Measurements from ENCODE around the gene TBC1D9.

The TBC1D9 gene

DNA sequence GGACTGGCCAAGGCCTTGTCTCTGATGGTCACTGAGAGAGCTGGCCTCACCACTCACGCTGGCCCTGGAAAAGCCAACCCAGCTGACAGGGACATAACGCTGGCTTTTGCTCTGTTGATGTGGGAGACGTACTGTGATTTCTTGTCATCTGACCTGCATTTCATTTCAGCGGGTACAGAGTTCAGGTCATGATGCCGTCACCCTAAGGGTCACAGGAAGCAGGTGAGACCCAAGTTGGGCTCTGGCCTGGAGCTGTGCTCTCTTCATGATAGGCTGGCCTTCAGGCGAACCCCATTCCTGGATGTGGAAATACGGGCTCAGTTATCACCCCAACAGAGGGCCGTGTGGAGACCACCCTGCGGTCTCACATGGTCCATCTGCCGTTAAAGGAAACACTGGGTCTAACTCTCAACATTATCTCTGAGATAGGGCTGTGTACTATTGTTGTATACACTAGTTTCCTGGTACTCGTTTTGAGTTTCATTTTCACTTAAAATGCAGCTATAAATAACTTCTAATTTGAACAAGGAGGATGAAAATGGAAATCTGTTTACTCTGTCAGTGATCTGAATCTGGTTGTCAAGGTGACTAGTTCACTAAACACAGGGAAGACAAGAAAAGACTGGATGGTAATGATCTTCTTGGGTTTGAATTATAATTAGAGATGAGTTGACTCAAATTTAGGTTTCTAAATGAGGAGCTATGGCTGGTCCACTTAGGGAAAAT is 89.1 kb downstream of the TBC1D9 start:
- no peaks in the 10 kb centered on the region for H3K4me1 ChIP-seq (ENCODE audit: control insufficient read depth in 2 of 2, insufficient read depth in 1 of 2, low read depth in 1 of 2, low read length in 2 of 2)
- no peak for DNase-seq (ENCODE audit: low spot score)
- no peak overlapping the region for H2AK5ac ChIP-seq (ENCODE audit: low read depth, low read length)
- no peak overlapping the region for H2AFZ ChIP-seq (ENCODE audit: low read length)
- H4K91ac ChIP-seq (ENCODE audit: low read depth, low read length, poor library complexity), result no peak overlapping the region
- H3K27me3 ChIP-seq (ENCODE audit: control insufficient read depth in 3 of 3, insufficient read depth in 3 of 3, low read depth in 1 of 3, low read length in 3 of 3), result no peaks in the 10 kb centered on the region
- peaks cover 30 to 69% of the 10 kb centered on the region in 2 donors for H3K36me3 ChIP-seq (replicated peaks in 1 of 2; ENCODE audit: control insufficient read depth in 2 of 2, insufficient read depth in 2 of 2, low read length in 2 of 2)
- H3K18ac ChIP-seq (ENCODE audit: low read length), result no peak overlapping the region
- WGBS, 2 donors (ENCODE audit: extremely low coverage in 2 of 2, insufficient read length in 2 of 2, insufficient replicate concordance in 1 of 2), result no CpG with 5 or more reads among the region's 11 CpGs
- H3K27ac ChIP-seq (replicated peaks; ENCODE audit: low read length), result no peak overlapping the region
- H3K14ac ChIP-seq (ENCODE audit: low read length), result no peak overlapping the region
- peak overlapping the region in 1 of 2 donors; percentile 44 for H3K4me3 ChIP-seq (ENCODE audit: low read length in 2 of 2)
- H3K79me1 ChIP-seq (ENCODE audit: low read depth, low read length), result no peaks in the 10 kb centered on the region
- no peak overlapping the region for H3K23ac ChIP-seq (ENCODE audit: low read depth, low read length, poor library complexity)
- H2BK5ac ChIP-seq (ENCODE audit: low read length), result no peak overlapping the region
- no peak overlapping the region for H2BK12ac ChIP-seq (ENCODE audit: low read length)
- H3K9me3 ChIP-seq (replicated peaks in 1 of 2; ENCODE audit: control insufficient read depth in 2 of 2, insufficient read depth in 1 of 2, low read depth in 1 of 2, low read length in 2 of 2), result peaks cover 0 to 2% of the 10 kb centered on the region in 2 donors
- H3K4ac ChIP-seq (ENCODE audit: low read length), result no peak overlapping the region
- no peak overlapping the region for H4K8ac ChIP-seq (ENCODE audit: low read depth, low read length)
- no peak overlapping the region for H2BK120ac ChIP-seq (ENCODE audit: low read depth, low read length)
- H3K4me2 ChIP-seq (ENCODE audit: insufficient read depth, low read length, poor library complexity, severe bottlenecking), result no peak overlapping the region
- no peak overlapping the region for H3K9ac ChIP-seq (ENCODE audit: low read depth, low read length, poor library complexity)
- H2BK15ac ChIP-seq (ENCODE audit: low read length), result no peak overlapping the region

DNA sequence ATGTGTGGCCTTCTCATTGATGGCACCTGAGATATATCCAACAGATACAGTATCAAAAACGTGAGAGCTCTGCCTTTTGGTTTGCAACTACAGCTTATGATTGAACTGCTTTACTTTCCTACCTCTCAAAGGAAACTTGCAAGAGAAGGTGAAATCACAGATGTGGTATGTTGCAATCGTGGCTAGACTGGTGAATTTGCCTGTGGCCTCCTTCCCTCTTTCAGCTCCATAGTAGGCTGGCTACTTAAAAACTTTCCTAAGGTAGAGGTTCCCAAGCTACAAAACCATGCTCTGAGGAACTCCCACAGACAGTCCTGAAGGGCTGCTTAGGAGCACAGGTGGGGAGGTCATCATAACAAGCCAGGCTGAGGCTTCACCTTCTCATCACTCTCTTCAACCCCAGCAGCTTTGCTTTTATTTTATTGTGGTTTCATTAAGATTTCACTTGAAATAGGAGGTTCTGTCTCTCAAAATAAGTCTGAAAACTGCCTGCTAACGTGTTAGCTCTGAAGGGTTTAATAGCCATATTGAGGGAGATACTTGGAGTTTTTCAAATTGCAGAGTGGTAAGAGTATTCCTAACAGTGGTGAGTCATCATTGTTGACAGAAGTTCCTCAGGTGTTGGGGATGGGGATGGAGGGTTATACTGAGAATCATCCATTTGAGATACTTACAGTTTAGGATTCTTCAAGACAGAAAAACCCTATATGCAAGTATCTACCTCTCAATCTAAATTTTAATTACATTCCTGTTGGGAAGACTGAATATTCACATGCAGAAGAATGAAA is 93.9 kb downstream of the TBC1D9 start:
- Histone ChIP-seq H3K14ac (ENCODE audit: low read length) (no peak overlapping the region), H3K9ac (ENCODE audit: low read depth, low read length, poor library complexity) (no peak overlapping the region), H2BK15ac (ENCODE audit: low read length) (no peak overlapping the region), H2AK5ac (ENCODE audit: low read depth, low read length) (no peak overlapping the region), H2BK5ac (ENCODE audit: low read length) (no peak overlapping the region), H3K36me3 (replicated peaks in 1 of 2; ENCODE audit: control insufficient read depth in 2 of 2, insufficient read depth in 2 of 2, low read length in 2 of 2) (peaks cover 29 to 72% of the 10 kb centered on the region in 2 donors), H4K8ac (ENCODE audit: low read depth, low read length) (no peak overlapping the region), H3K4me3 (ENCODE audit: low read length in 2 of 2) (no peak overlapping the region), H2AFZ (ENCODE audit: low read length) (no peak overlapping the region), H2BK12ac (ENCODE audit: low read length) (no peak overlapping the region), H3K4me2 (ENCODE audit: insufficient read depth, low read length, poor library complexity, severe bottlenecking) (no peak overlapping the region), H3K18ac (ENCODE audit: low read length) (no peak overlapping the region), H3K27me3 (ENCODE audit: control insufficient read depth in 3 of 3, insufficient read depth in 3 of 3, low read depth in 1 of 3, low read length in 3 of 3) (no peaks in the 10 kb centered on the region), H2BK120ac (ENCODE audit: low read depth, low read length) (no peak overlapping the region), H3K23ac (ENCODE audit: low read depth, low read length, poor library complexity) (no peak overlapping the region), H3K27ac (replicated peaks; ENCODE audit: low read length) (no peak overlapping the region), H3K79me1 (ENCODE audit: low read depth, low read length) (no peaks in the 10 kb centered on the region), H3K4me1 (ENCODE audit: control insufficient read depth in 2 of 2, insufficient read depth in 1 of 2, low read depth in 1 of 2, low read length in 2 of 2) (no peaks in the 10 kb centered on the region), H4K91ac (ENCODE audit: low read depth, low read length, poor library complexity) (no peak overlapping the region), H3K9me3 (replicated peaks in 1 of 2; ENCODE audit: control insufficient read depth in 2 of 2, insufficient read depth in 1 of 2, low read depth in 1 of 2, low read length in 2 of 2) (peaks cover 0 to 4% of the 10 kb centered on the region in 2 donors), H3K4ac (ENCODE audit: low read length) (no peak overlapping the region)
- WGBS, 2 donors (ENCODE audit: extremely low coverage in 2 of 2, insufficient read length in 2 of 2, insufficient replicate concordance in 1 of 2), result no CpG with 5 or more reads among the region's 3 CpGs
- no peak for DNase-seq (ENCODE audit: low spot score)

DNA sequence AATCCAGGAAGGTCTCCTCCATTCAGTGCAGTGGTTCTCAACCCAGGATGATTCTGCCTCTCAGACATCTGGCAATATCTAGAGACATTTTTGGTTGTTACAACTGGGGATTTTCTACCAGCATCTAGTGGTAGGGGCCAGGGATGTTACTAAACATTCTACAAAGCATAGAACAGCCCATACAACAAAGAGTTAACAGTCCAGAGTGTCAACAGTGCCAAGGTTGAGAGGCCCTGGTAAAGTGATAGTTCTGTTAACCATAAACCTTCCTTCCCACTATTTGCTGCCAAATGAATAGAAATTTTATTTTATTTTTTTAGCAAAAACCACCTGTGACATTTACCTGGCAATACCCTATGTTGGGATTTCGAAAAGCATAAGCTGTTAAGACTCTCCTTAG is 94.6 kb downstream of the TBC1D9 start:
- Histone ChIP-seq H3K23ac (ENCODE audit: low read depth, low read length, poor library complexity) (no peak overlapping the region), H3K4me1 (ENCODE audit: control insufficient read depth in 2 of 2, insufficient read depth in 1 of 2, low read depth in 1 of 2, low read length in 2 of 2) (no peaks in the 10 kb centered on the region), H2BK15ac (ENCODE audit: low read length) (no peak overlapping the region), H2BK120ac (ENCODE audit: low read depth, low read length) (no peak overlapping the region), H2AFZ (ENCODE audit: low read length) (no peak overlapping the region), H3K9ac (ENCODE audit: low read depth, low read length, poor library complexity) (no peak overlapping the region), H3K4ac (ENCODE audit: low read length) (no peak overlapping the region), H4K91ac (ENCODE audit: low read depth, low read length, poor library complexity) (no peak overlapping the region), H3K27ac (replicated peaks; ENCODE audit: low read length) (no peak overlapping the region), H2BK12ac (ENCODE audit: low read length) (no peak overlapping the region), H3K14ac (ENCODE audit: low read length) (no peak overlapping the region), H3K79me1 (ENCODE audit: low read depth, low read length) (no peaks in the 10 kb centered on the region), H4K8ac (ENCODE audit: low read depth, low read length) (no peak overlapping the region), H3K4me2 (ENCODE audit: insufficient read depth, low read length, poor library complexity, severe bottlenecking) (no peak overlapping the region), H3K4me3 (ENCODE audit: low read length in 2 of 2) (peak overlapping the region in 1 of 2 donors; percentile 34), H3K9me3 (replicated peaks in 1 of 2; ENCODE audit: control insufficient read depth in 2 of 2, insufficient read depth in 1 of 2, low read depth in 1 of 2, low read length in 2 of 2) (peaks cover 0 to 2% of the 10 kb centered on the region in 2 donors), H2AK5ac (ENCODE audit: low read depth, low read length) (no peak overlapping the region), H3K36me3 (replicated peaks in 1 of 2; ENCODE audit: control insufficient read depth in 2 of 2, insufficient read depth in 2 of 2, low read length in 2 of 2) (peaks cover 30 to 72% of the 10 kb centered on the region in 2 donors), H3K27me3 (ENCODE audit: control insufficient read depth in 3 of 3, insufficient read depth in 3 of 3, low read depth in 1 of 3, low read length in 3 of 3) (no peaks in the 10 kb centered on the region), H3K18ac (ENCODE audit: low read length) (no peak overlapping the region), H2BK5ac (ENCODE audit: low read length) (no peak overlapping the region)
- WGBS, 2 donors (ENCODE audit: extremely low coverage in 2 of 2, insufficient read length in 2 of 2, insufficient replicate concordance in 1 of 2), result no CpG with 5 or more reads among the region's 1 CpG
- no peak for DNase-seq (ENCODE audit: low spot score)
